Fibroblast of peridontal ligament (primary cell): ENCODE measurements around the gene PRR5L.
A peak's percentile ranks its signal among the peaks of the same experiment; 100 is the strongest.
"Not testable (repeated sequence)": the region's sequence is repeated elsewhere in the genome, so short reads cannot be mapped to it uniquely, and the experiment has no call there.

ENCODE experiments used
- DNase-seq: peaks from one replicate; pipeline ENCODE4 v3.0.0-alpha.2; 2010; ENCODE audit errors: extremely low read depth

The PRR5L gene

DNA sequence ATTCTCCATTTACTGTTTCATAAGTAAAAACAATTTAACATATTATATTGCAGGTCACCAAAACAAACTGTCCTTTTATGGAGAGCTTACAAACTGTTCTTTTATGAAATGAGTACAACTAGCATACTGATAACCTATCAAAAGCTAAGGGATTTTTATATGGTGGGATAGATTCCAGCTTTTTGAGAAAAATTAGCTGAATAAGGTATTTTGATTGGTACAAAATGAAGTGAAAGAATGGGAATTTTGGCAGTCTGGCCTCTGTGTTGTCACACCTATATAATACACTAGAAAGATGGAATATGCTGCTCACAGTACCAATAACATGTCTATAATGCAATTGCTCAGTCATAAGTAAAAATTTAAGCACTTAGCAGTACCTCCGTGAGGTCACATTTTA, 202.6 kb downstream of the PRR5L start:
- no peak for DNase-seq

DNA sequence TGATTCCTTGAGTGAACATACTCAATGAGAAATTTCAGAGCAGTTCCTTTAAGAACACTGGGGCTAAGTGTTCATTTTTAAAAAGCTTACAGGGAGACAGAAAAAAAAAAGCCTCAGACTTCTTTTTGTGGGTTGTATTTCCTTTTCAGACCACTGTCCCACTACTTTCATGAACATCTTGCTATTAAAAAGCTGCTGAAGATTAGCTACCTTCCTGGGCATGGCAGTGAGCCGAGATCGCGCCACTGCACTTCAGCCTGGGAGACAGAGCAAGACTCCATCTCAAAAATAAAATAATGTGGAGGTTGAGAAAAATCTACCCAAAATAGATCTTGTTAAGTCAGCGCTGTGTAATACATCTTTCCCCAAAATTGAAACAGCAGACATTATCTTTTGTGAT, 203.2 kb downstream of the PRR5L start:
- no peak for DNase-seq

DNA sequence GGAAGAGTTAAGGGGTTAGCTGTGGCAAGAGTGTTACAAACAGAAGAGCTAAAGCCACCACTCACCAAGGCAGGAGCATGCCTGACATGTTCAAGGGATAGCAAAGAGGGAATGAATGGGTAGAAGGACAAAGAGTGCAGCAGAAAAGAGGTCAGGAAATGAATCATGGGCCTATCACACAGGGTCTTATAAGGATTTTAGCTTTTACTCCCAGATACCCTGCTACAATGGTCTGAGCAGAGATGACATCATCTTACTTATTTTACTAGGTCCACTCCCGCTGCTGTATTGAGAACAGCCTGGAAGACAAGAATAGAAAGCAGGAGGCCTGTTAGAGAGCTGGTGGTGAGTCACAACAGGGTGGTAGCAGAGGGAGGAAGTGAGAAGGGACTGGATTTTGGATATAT, 204.2 kb downstream of the PRR5L start:
- peak; percentile 88 for DNase-seq

DNA sequence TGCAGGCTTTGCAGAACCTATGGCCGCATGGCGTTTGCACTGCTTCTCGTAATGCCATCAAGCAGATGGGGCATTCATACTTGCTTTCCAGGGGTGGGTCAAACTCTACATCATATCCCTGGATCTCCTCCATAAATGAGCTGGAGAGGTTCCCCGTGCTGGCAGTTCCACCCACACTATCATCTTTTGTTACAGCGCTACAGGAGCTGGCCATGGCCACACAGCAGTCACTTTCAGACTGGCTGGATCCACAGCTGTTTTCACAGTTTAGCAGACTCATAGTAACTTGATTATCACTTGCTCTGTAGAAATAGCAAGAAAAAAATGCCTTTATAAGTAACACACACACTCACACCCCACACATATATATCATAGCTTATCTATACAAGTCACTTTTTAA, 205.1 kb downstream of the PRR5L start:
- no peak for DNase-seq

DNA sequence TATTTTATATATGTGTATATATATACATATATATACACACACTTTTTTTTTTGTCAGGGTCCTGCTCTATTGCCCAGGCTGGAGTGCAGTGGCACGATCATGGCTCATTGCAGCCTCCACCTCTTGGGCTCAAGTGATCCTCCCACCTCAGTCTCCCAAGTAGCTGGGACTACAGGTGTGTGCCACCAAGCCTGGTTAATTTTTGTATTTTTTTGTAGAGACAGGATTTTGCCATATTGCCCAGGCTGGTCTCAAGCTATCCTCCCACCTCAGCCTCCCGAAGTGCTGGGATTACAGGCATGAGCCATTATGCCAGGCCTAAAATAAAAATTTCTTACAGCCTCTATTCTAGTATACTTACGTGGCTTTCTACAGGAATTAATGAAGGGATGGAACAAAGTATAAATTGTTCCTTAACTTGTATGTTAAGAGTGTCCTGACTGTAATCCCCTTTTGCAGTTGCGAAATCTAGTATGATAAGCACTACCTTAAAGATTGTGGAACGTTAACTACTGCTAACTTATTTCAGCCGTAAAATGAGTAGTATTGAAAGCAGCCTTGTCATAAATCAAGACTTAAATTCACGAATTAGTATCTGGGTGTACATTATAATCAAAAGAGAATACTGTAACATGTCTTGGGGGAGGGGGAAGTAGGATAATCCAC, 211.9 kb downstream of the PRR5L start:
- DNase-seq: no peak

DNA sequence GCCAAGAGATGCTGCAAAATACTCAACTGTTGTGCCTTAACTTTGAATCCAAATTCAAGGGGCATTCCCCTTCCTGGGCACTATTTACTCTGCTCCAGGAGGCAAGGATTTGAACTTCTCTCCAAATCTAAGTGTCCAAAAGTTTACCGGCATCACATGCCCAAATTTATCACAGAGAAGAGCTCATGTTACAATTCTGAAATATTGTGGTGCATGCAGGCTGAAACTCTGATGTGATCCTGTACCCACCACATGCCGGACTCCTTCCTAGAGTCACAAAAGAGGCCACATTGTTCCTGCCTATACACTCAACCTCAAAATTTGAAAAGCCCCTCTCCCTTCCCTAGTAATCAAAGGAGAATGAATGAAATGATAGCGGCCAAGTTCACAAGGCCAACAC, 212.7 kb downstream of the PRR5L start:
- DNase-seq: peak; percentile 15

DNA sequence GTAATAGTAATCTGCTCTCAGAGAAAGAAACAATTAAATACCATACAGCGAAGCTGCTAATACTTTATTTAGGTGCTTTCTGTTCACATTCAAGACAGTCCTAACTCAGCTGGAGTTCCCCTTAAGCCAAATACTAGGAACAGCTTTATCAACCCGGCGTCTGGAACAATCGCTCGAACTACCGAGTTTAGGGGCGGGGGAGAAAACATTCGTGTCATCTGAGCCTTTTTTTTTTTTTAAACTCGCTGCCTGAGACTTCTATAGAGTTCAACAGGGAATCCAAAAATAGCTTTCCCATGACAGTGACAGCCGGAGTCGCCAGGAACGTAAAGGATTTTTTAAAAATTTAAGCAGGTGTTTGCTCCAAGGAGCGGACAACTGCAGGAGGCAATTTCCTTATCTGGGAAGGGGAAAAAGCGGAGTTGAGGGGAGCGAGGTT, 213.1 kb downstream of the PRR5L start:
- DNase-seq: peak; percentile 25

DNA sequence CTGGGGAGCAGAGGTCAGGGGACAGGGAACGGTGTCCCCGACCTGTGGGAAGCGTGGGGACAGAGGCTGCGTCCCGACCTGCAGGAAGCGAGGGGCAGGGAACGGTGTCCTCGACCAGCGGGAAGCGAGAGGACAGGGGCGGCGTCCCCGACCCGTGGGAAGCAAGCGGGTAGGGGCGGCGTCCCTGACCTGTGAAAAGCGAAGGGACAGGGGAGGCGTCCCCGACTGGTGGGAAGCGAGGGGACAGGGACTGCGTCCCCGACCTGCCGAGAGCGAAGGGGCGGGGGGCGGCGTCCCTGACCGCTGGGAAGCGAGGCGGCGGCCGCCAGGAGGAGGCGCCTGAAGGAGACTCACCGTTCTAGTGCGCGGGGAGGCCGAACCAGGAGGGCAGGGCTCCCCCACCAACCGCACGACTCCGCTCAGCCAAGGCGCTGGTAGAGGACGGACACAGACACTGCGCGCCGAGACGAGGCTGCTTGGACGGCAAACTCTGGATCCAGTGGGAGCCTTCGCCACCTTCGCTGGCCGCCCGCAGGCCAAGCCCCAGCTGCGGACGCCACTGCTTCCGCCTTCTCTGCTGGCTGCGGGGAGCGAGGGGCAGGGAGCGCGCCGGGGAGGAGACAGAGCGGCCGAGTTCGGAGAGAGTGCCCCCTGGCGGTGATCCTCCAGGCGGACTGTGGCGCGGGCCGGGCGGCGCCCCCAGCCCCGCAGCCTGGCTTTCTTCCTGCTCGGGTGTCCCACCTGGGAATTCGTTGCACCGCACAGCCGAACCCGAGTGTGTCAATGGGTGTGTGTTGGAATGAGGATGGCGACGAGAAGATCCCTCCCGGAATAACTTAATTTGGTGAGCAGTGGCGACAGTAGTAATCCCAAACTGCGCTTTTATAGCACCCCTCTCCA, 213.9 kb downstream of the PRR5L start, which contains the start of gene TRAF6:
Gene TRAF6, minus strand, starts transcription at position 579 of the 900 bp plus-strand sequence. CDS start 8,757 bp downstream, outside the sequence.
- peak; percentile 75 for DNase-seq

DNA sequence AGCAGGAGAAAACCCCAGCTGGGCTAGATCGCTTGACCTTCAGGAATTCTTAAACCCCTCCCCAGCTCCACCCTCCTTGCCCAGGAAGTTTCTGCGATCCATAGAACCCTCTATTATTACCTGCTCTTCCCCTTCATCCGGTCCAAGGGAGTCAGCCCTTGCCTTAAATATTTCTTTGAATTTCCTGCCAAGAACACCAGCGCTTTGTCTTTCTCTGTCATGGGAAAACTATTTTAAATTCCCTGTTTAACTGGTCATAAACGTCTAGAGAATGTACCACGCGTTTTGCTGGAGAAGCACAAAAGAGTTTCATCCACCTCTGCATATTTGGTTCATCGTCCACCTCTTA, 214.5 kb downstream of the PRR5L start:
- DNase-seq: peak; percentile 20

DNA sequence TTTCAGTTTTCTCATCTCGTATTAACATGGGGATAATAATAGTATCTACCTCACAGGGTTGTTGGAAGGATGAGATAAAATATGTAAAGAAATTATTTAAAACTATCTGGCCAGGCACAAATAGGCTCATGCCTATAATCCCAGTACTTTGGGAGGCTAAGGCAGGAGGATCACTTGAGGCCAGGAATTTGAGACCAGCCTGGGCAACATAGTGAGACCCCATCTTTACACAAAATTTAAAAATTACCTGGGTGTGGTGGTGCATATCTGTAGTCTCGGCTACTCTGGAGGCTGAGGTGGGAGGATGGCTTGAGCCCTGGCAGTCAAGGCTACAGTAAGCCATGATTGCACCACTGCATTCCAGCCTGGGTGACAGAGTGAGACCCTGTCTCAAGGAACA, 215.0 kb downstream of the PRR5L start:
- DNase-seq: not testable (repeated sequence)

DNA sequence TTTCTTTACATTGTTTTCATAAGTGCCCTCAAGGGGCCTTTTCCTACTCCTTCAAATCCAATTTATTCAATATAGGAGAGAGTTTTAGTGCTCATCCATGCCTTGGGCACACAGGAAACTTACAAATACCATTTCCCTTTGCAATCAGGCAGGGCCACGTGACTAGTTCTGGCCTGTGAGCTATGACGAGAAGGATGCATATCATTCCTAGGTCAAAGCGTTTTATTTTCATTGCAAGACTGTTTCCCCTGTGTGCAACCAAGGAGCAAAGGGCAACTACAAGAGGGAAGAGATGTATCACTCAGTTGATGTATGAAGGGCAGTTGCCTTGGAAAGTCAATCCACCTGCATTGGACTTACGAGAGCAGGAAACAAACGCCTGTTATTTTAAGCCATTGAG, 215.9 kb downstream of the PRR5L start:
- no peak for DNase-seq

DNA sequence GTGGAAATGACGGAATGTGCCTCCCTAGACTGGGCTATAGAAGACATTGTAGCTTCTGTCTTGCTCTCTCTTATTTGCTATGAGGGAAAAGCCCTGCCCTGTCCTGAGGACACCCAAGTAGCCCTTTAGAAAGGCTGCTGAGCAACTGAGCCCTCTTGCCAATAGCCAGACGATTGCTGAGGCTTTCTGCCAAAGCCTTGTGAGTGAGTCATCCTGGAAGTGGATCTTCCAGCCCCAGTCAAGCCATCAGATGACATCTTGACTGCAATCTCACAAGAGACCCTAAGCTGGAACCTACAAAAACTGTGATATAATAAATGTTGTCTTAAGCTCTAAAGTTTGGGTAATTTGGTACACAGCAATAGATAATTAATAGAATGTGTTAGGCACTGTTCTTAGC, 217.9 kb downstream of the PRR5L start:
- DNase-seq: no peak
